Stimulated activated CD8-positive, alpha-beta memory T cell treated with anti-CD3 and anti-CD28 coated beads, Interleukin-7, amount 100 ng/mL, for 1 hour (primary cell): ENCODE measurements around the gene OGFR.
A peak's percentile ranks its signal among the peaks of the same experiment; 100 is the strongest.

ENCODE experiments used
- DNase-seq, 2 donors: peaks; one replicate each; pipeline ENCODE4 v3.0.0-alpha.2; 2020; ENCODE audit warnings: low read depth in 2 of 2

OGFR gene

GRCh38 chr20:62769346-62770071 lies 35.1 kb upstream of the OGFR start:
- no peak for DNase-seq

GRCh38 chr20:62770111-62770910 lies 34.3 kb upstream of the OGFR start:
- DNase-seq, result no peak

GRCh38 chr20:62770916-62771315 lies 33.7 kb upstream of the OGFR start:
- DNase-seq, result no peak

GRCh38 chr20:62771396-62772102 lies 33.1 kb upstream of the OGFR start:
- no peak for DNase-seq

GRCh38 chr20:62772103-62772611 lies 32.5 kb upstream of the OGFR start:
- DNase-seq, result no peak

- no peak for DNase-seq
Measured at GRCh38 chr20:62772619-62772989, 32.0 kb upstream of the OGFR start.

GRCh38 chr20:62772990-62773844 lies 31.4 kb upstream of the OGFR start:
- DNase-seq, result no peak

GRCh38 chr20:62773845-62774714 lies 30.6 kb upstream of the OGFR start:
- no peak for DNase-seq

- DNase-seq, result no peak
Measured at GRCh38 chr20:62774762-62775161, 29.9 kb upstream of the OGFR start.

GRCh38 chr20:62775206-62775605 lies 29.4 kb upstream of the OGFR start:
- DNase-seq, result no peak

GRCh38 chr20:62776035-62776691 lies 28.5 kb upstream of the OGFR start:
- no peak for DNase-seq

- peak in 1 of 2 donors; percentile 20 for DNase-seq
Measured at GRCh38 chr20:62776692-62777527, 27.7 kb upstream of the OGFR start.

- no peak for DNase-seq
Measured at GRCh38 chr20:62777528-62777830, 27.2 kb upstream of the OGFR start.

GRCh38 chr20:62778058-62778457 lies 26.6 kb upstream of the OGFR start:
- no peak for DNase-seq

- no peak for DNase-seq
Measured at GRCh38 chr20:62778601-62779416, 25.8 kb upstream of the OGFR start.

GRCh38 chr20:62779417-62779685 lies 25.3 kb upstream of the OGFR start:
- no peak for DNase-seq

GRCh38 chr20:62780204-62780603 lies 24.4 kb upstream of the OGFR start:
- no peak for DNase-seq

GRCh38 chr20:62780696-62781095 lies 23.9 kb upstream of the OGFR start:
- DNase-seq, result no peak
